ENCODE measurements around the gene GABRB3. TPM values are rescaled to one million over a fixed set of nuclear protein-coding genes. Genes with fewer than 3 reads are reported as not detected.

Gene GABRB3
- total RNA-seq, 1 donor from 2014 or later, result 3.0 TPM

GRCh38 chr15:26635105-26635504 is 137.8 kb downstream of the GABRB3 start:
- ATAC-seq (no peak), DNase-seq (ENCODE audit: low spot score) (no peak)

GRCh38 chr15:26634319-26634718 is 138.5 kb downstream of the GABRB3 start:
- DNase-seq (ENCODE audit: low spot score), result no peak
- no peak for ATAC-seq

- no peak for ATAC-seq
- DNase-seq (ENCODE audit: low spot score), result no peak
Measured at GRCh38 chr15:26632500-26632899, 140.4 kb downstream of the GABRB3 start.

GRCh38 chr15:26631894-26632293 is 141.0 kb downstream of the GABRB3 start:
- DNase-seq (ENCODE audit: low spot score), result no peak
- no peak for ATAC-seq

- ATAC-seq (no peak), DNase-seq (ENCODE audit: low spot score) (no peak)
Measured at GRCh38 chr15:26630857-26631256, 142.0 kb downstream of the GABRB3 start.

- DNase-seq (ENCODE audit: low spot score) (peak; percentile 51), ATAC-seq (peak; percentile 66)
Measured at GRCh38 chr15:26628879-26629529, 143.9 kb downstream of the GABRB3 start.

GRCh38 chr15:26628071-26628470 is 144.8 kb downstream of the GABRB3 start:
- DNase-seq (ENCODE audit: low spot score), result no peak
- no peak for ATAC-seq

- no peak for DNase-seq (ENCODE audit: low spot score)
- ATAC-seq, result no peak
Measured at GRCh38 chr15:26624128-26624527, 148.7 kb downstream of the GABRB3 start.

GRCh38 chr15:26623071-26623470 is 149.8 kb downstream of the GABRB3 start:
- ATAC-seq (no peak), DNase-seq (ENCODE audit: low spot score) (no peak)

- ATAC-seq, result no peak
- DNase-seq (ENCODE audit: low spot score), result no peak
Measured at GRCh38 chr15:26621816-26622215, 151.1 kb downstream of the GABRB3 start.

GRCh38 chr15:26620528-26621458 is 152.1 kb downstream of the GABRB3 start:
- DNase-seq (ENCODE audit: low spot score) (no peak), ATAC-seq (no peak)

GRCh38 chr15:26615927-26616302 is 157.0 kb downstream of the GABRB3 start:
- ATAC-seq (no peak), DNase-seq (ENCODE audit: low spot score) (no peak)

GRCh38 chr15:26615188-26615926 is 157.5 kb downstream of the GABRB3 start:
- DNase-seq (ENCODE audit: low spot score) (no peak), ATAC-seq (no peak)

GRCh38 chr15:26614734-26615133 is 158.1 kb downstream of the GABRB3 start:
- DNase-seq (ENCODE audit: low spot score), result no peak
- no peak for ATAC-seq

GRCh38 chr15:26598704-26599103 is 174.2 kb downstream of the GABRB3 start:
- ATAC-seq, result no peak

GRCh38 chr15:26595611-26596010 is 177.3 kb downstream of the GABRB3 start:
- no peak for ATAC-seq
- DNase-seq (ENCODE audit: low spot score), result no peak

More at GRCh38 chr15:26598704-26599103, 174.2 kb downstream of the GABRB3 start:
- no peak for DNase-seq (ENCODE audit: low spot score)

GRCh38 chr15:26590676-26591075 is 182.2 kb downstream of the GABRB3 start:
- DNase-seq (ENCODE audit: low spot score), result no peak
- ATAC-seq, result no peak

GRCh38 chr15:26582840-26583239 is 190.0 kb downstream of the GABRB3 start:
- no peak for DNase-seq (ENCODE audit: low spot score)
- no peak for ATAC-seq

GRCh38 chr15:26580943-26581342 is 191.9 kb downstream of the GABRB3 start:
- no peak for DNase-seq (ENCODE audit: low spot score)
- ATAC-seq, result no peak

GRCh38 chr15:26572602-26573350 is 200.1 kb downstream of the GABRB3 start:
- DNase-seq (ENCODE audit: low spot score) (no peak), ATAC-seq (no peak)

- ATAC-seq, result no peak
- no peak for DNase-seq (ENCODE audit: low spot score)
Measured at GRCh38 chr15:26571346-26571745, 201.5 kb downstream of the GABRB3 start.
